ENCODE data around the gene PLVAP. TPM values are rescaled to one million over a fixed set of nuclear protein-coding genes. Genes with fewer than 3 reads are reported as not detected.

PLVAP gene
- total and polyA plus RNA-seq, 9 of the 15 experiments (the other 6 are each of a cell fraction or from before 2014, with no cell fraction given): 0.09 to 0.84 (median 0.51) TPM; not detected in 4

DNA sequence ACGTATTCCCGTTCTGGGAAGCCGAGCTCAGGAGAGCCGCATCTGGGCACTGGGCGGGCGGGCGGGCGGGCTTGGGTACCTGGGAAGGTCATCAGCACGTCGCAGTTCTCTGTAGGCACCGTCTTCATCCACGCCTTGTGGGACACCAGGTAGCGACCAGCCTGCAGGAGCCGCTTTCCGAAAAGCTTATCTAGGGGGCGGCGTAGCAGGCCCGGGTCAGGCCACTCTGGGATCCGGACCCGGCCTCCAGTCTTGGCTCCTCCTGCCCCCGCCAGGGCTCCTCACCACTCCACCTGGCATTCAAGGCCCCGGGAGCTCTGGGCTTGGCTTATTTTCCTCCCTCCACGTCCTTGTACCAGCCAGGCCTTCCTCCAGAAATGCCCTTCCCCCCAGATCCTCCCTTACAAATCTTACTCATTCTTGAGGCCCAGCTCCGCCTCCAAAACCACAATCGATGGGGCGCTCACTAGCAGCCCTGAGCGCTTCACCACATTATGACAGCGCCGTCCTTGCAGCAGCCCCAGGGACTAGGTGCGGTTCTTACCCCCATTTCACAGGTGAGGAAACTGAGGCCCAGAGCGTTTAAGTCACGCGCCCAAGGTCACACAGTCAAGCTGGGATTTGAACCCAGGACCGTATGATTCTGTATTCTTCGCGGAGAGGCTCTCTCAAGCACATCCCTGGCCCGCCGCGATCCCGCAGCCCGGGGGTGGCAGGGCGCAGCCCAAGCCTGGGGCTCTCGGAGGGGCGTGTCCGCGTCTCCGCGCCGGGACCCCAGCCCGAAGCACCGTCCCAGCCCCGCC is 43.3 kb downstream of the PLVAP start (continued):
- TF ChIP-seq, protein P1, sequence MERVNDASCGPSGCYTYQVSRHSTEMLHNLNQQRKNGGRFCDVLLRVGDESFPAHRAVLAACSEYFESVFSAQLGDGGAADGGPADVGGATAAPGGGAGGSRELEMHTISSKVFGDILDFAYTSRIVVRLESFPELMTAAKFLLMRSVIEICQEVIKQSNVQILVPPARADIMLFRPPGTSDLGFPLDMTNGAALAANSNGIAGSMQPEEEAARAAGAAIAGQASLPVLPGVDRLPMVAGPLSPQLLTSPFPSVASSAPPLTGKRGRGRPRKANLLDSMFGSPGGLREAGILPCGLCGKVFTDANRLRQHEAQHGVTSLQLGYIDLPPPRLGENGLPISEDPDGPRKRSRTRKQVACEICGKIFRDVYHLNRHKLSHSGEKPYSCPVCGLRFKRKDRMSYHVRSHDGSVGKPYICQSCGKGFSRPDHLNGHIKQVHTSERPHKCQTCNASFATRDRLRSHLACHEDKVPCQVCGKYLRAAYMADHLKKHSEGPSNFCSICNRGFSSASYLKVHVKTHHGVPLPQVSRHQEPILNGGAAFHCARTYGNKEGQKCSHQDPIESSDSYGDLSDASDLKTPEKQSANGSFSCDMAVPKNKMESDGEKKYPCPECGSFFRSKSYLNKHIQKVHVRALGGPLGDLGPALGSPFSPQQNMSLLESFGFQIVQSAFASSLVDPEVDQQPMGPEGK (CRISPR knock-in tag; IDR thresholded peaks at IDR 0.05; ENCODE audit: borderline replicate concordance): no peak
- peak; percentile 86 for TF ChIP-seq XRCC5 (IDR thresholded peaks at IDR 0.05; ENCODE audit: low read depth, low read length)
- TF ChIP-seq, protein P2, sequence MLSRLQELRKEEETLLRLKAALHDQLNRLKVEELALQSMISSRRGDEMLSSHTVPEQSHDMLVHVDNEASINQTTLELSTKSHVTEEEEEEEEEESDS (CRISPR knock-in tag; IDR thresholded peaks at IDR 0.05): no peak
- no peak for TF ChIP-seq WHSC1 (IDR thresholded peaks at IDR 0.05; ENCODE audit: low read length)
- no peak for TF ChIP-seq MAFG (tag; conservative IDR thresholded peaks at IDR 0.05)
- TF ChIP-seq ZNF589 (CRISPR knock-in tag; IDR thresholded peaks at IDR 0.05; ENCODE audit: low read depth): no peak
- 0 out of 2 replicates have a peak, but pooled peaks have one; percentile 8 for TF ChIP-seq CREB1 (IDR thresholded peaks at IDR 0.05)
- peak; percentile 70 for TF ChIP-seq CREB1 (CRISPR knock-in tag; IDR thresholded peaks at IDR 0.05)
- TF ChIP-seq HDAC8 (tag; IDR thresholded peaks at IDR 0.05): no peak
- no peak for TF ChIP-seq ZNF3 (CRISPR knock-in tag; IDR thresholded peaks at IDR 0.05)
- TF ChIP-seq LEF1 (IDR thresholded peaks at IDR 0.05): peak; percentile 77
- no peak for TF ChIP-seq CBX8 (IDR thresholded peaks at IDR 0.05; ENCODE audit: borderline replicate concordance, extremely low read depth, low read depth, low read length, poor library complexity, severe bottlenecking)
- 0 out of 2 replicates have a peak, but pooled peaks have one; percentile 49 for TF ChIP-seq GABPB2 (CRISPR knock-in tag; conservative IDR thresholded peaks at IDR 0.05)
- TF ChIP-seq, protein P3, sequence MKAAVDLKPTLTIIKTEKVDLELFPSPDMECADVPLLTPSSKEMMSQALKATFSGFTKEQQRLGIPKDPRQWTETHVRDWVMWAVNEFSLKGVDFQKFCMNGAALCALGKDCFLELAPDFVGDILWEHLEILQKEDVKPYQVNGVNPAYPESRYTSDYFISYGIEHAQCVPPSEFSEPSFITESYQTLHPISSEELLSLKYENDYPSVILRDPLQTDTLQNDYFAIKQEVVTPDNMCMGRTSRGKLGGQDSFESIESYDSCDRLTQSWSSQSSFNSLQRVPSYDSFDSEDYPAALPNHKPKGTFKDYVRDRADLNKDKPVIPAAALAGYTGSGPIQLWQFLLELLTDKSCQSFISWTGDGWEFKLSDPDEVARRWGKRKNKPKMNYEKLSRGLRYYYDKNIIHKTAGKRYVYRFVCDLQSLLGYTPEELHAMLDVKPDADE (conservative IDR thresholded peaks at IDR 0.05; ENCODE audit: control insufficient read depth, low read depth, low read length): no peak; the same call in 1 of the 2 replicates
- TF ChIP-seq RUNX1 (IDR thresholded peaks at IDR 0.05; ENCODE audit: low read depth): no peak; the same call in 1 of the 2 replicates
- no peak for TF ChIP-seq POU5F1 (IDR thresholded peaks at IDR 0.05; ENCODE audit: borderline replicate concordance, low read depth, low read length, partially characterized antibody)
- TF ChIP-seq TAF1 (IDR thresholded peaks at IDR 0.05; ENCODE audit: control insufficient read depth, extremely low read depth, insufficient read depth, low read length, severe bottlenecking): peak; percentile 65
- TF ChIP-seq ZFX (CRISPR knock-in tag; IDR thresholded peaks at IDR 0.05): no peak
- peak; percentile 49; the same call in 1 of the 2 replicates for TF ChIP-seq POLR2AphosphoS5 (IDR thresholded peaks at IDR 0.05; ENCODE audit: control insufficient read depth, insufficient read depth, low read depth, low read length)
- TF ChIP-seq ZNF124 (CRISPR knock-in tag; IDR thresholded peaks at IDR 0.05): no peak
- TF ChIP-seq JUND (IDR thresholded peaks at IDR 0.05; ENCODE audit: borderline replicate concordance, low read depth, low read length): peak; percentile 82
- TF ChIP-seq JUND (tag; IDR thresholded peaks at IDR 0.05; ENCODE audit: borderline replicate concordance, low read depth, low read length): peak; percentile 79; the same call in 2 of the 3 replicates

Measured in K562 (cell line).